ENCODE data around the gene PRG2. TPM values are rescaled to one million over a fixed set of nuclear protein-coding genes. Genes with fewer than 3 reads are reported as not detected.
A peak's percentile ranks its signal among the peaks of the same experiment; 100 is the strongest.

PRG2 gene
- polyA plus RNA-seq, 3 donors, result 1.1 TPM; not detected in 2

DNA sequence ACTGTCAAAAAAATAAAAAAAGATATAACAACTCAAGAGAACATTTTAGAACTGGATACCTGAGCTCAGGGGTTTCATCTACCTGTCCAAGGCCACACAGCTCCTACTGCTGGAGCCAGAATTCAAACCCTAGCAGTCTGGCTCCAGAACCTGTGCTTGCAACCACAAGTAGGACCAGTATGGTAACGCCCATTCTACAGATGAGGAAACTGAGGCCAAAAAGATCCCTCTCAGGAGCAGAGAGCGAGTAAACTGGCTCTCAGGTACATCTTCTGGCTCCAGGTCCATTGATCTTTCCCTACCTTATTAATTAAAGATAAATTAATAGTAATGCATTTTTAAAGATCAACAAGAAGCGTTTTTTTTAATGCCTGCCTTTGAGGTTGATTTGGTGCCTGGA is 33.1 kb downstream of the PRG2 start:
- peaks cover 25% of the 10 kb centered on the region for H3K4me1 Mint-ChIP-seq
- TF ChIP-seq, protein P1, sequence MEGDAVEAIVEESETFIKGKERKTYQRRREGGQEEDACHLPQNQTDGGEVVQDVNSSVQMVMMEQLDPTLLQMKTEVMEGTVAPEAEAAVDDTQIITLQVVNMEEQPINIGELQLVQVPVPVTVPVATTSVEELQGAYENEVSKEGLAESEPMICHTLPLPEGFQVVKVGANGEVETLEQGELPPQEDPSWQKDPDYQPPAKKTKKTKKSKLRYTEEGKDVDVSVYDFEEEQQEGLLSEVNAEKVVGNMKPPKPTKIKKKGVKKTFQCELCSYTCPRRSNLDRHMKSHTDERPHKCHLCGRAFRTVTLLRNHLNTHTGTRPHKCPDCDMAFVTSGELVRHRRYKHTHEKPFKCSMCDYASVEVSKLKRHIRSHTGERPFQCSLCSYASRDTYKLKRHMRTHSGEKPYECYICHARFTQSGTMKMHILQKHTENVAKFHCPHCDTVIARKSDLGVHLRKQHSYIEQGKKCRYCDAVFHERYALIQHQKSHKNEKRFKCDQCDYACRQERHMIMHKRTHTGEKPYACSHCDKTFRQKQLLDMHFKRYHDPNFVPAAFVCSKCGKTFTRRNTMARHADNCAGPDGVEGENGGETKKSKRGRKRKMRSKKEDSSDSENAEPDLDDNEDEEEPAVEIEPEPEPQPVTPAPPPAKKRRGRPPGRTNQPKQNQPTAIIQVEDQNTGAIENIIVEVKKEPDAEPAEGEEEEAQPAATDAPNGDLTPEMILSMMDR (IDR thresholded peaks at IDR 0.05), result no peak
- Histone ChIP-seq H4K20me1 (ENCODE audit: insufficient read depth, low read length) (no peaks in the 10 kb centered on the region), H3K27me3 (ENCODE audit: control insufficient read depth in 2 of 2, insufficient read depth in 2 of 2, low read length in 2 of 2) (no peaks in the 10 kb centered on the region), H3K36me3 (replicated peaks in 1 of 2; ENCODE audit: control insufficient read depth in 1 of 2, insufficient read depth in 2 of 2, low read length in 2 of 2) (no peaks in the 10 kb centered on the region), H3K4me2 (replicated peaks; ENCODE audit: extremely low read depth, low read length, poor library complexity, severe bottlenecking) (no peak overlapping the region), H3K4me1 (ENCODE audit: control insufficient read depth in 1 of 2, insufficient read depth in 2 of 2, low read length in 2 of 2) (peaks cover 26 to 29% of the 10 kb centered on the region in 2 donors), H3K9ac (ENCODE audit: insufficient read depth, low read length, poor library complexity, severe bottlenecking) (no peak overlapping the region), H3K9me3 (replicated peaks in 1 of 2; ENCODE audit: control insufficient read depth in 1 of 2, insufficient read depth in 1 of 2, low read length in 2 of 2) (no peaks in the 10 kb centered on the region), H3K4me3 (replicated peaks in 1 of 3; ENCODE audit: low read depth in 2 of 3, low read length in 3 of 3) (no peak overlapping the region), H2AFZ (ENCODE audit: insufficient read depth, low read depth, low read length, poor library complexity, severe bottlenecking) (no peak overlapping the region), H3K79me2 (ENCODE audit: insufficient read depth, low read length) (no peaks in the 10 kb centered on the region), H3K27ac (ENCODE audit: low read depth in 1 of 2, low read length in 2 of 2) (no peak overlapping the region)
- intact Hi-C loops (cut with micrococcal nuclease), result loop anchor here in 1 of 2 donors (10.0 kb wide), 1 partner anchor 287 kb away; the partner anchor contains the start of gene YPEL4
- no peak for DNase-seq
- no peak overlapping the region for H3K4me3 Mint-ChIP-seq
- peaks cover 0 to 3% (median 2%) of the 10 kb centered on the region in 3 donors for H3K27me3 Mint-ChIP-seq (ENCODE audit: low read depth in 3 of 3)
- no peak overlapping the region for H3K27ac Mint-ChIP-seq
- H3K9me3 Mint-ChIP-seq, result peaks cover 0 to 1% (median 0%) of the 10 kb centered on the region in 7 donors
- no peaks in the 10 kb centered on the region for H3K36me3 Mint-ChIP-seq
- 80% methylated on average over 1 of the region's 3 CpGs for WGBS (ENCODE audit: insufficient coverage)

DNA sequence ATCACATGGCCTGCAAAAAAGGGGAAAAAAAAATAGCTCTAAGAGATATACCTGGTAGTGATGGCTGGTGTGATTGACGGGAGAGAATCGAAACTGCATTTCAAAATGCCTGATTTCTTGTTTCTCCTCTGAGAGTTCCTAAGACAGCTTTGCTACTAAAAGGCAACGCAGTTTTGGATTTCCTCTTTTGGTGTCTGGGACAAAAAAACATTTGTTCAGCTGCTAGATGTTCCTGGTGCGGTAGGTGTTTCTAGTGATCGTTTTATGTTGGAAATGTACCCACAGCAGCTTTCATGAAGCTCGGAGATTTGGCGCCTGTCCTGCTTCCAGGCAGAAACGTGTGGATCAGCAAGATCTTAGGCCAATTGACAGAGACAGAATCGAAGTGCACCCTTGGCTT is 34.2 kb downstream of the PRG2 start:
- Mint-ChIP-seq H3K9me3 (peaks cover 0 to 4% (median 2%) of the 10 kb centered on the region in 7 donors), H3K4me3 (peak overlapping the region in 1 of 2 donors; percentile 70), H3K27ac (peak overlapping the region in 6 of 7 donors; percentile 6 to 86 (median 49)), H3K27me3 (ENCODE audit: low read depth in 3 of 3) (peaks cover 0 to 3% (median 2%) of the 10 kb centered on the region in 3 donors), H3K4me1 (peaks cover 25% of the 10 kb centered on the region), H3K36me3 (no peaks in the 10 kb centered on the region)
- Histone ChIP-seq H3K4me2 (replicated peaks; ENCODE audit: extremely low read depth, low read length, poor library complexity, severe bottlenecking) (peak overlapping the region; percentile 52), H3K79me2 (ENCODE audit: insufficient read depth, low read length) (no peaks in the 10 kb centered on the region), H3K27me3 (ENCODE audit: control insufficient read depth in 2 of 2, insufficient read depth in 2 of 2, low read length in 2 of 2) (no peaks in the 10 kb centered on the region), H3K36me3 (replicated peaks in 1 of 2; ENCODE audit: control insufficient read depth in 1 of 2, insufficient read depth in 2 of 2, low read length in 2 of 2) (no peaks in the 10 kb centered on the region), H4K20me1 (ENCODE audit: insufficient read depth, low read length) (no peaks in the 10 kb centered on the region), H3K9me3 (replicated peaks in 1 of 2; ENCODE audit: control insufficient read depth in 1 of 2, insufficient read depth in 1 of 2, low read length in 2 of 2) (no peaks in the 10 kb centered on the region), H3K9ac (ENCODE audit: insufficient read depth, low read length, poor library complexity, severe bottlenecking) (peak overlapping the region; percentile 0), H3K27ac (ENCODE audit: low read depth in 1 of 2, low read length in 2 of 2) (peak overlapping the region in 1 of 2 donors; percentile 33), H3K4me3 (replicated peaks in 1 of 3; ENCODE audit: low read depth in 2 of 3, low read length in 3 of 3) (peak overlapping the region in 1 of 3 experiments; percentile 19), H3K4me1 (ENCODE audit: control insufficient read depth in 1 of 2, insufficient read depth in 2 of 2, low read length in 2 of 2) (peaks cover 26 to 29% of the 10 kb centered on the region in 2 donors), H2AFZ (ENCODE audit: insufficient read depth, low read depth, low read length, poor library complexity, severe bottlenecking) (peak overlapping the region; percentile 69)
- 7% methylated on average over 9 of the region's 9 CpGs for WGBS (ENCODE audit: insufficient coverage)
- intact Hi-C loops (cut with micrococcal nuclease), result loop anchor here in 1 of 2 donors (10.0 kb wide), 1 partner anchor 289 kb away; the partner anchor contains the start of gene YPEL4
- TF ChIP-seq, protein P1 (IDR thresholded peaks at IDR 0.05), result no peak
- peak in 1 of 3 donors; percentile 33 for DNase-seq
